Endothelial cell of umbilical vein (primary cell): ENCODE results near the gene SIRPB1. TPM values are rescaled to one million over a fixed set of nuclear protein-coding genes. Genes with fewer than 3 reads are reported as not detected.

ENCODE experiments used
- BruUV-seq: library from RNA; stranded (reverse); fragments of 400-500 nt; replicated peaks from 2 replicates; lab custom pipeline; 2021; lab: Mats Ljungman, UMichigan
- CTCF ChIA-PET: fragments of 300-600, 350-600 bp; sonication (Branson Sonifier 250); formaldehyde crosslinking; loops from one replicate; lab custom pipeline; 2021; ENCODE audit warnings: antibody characterized with exemption, inconsistent platforms; lab: Charles Lee
- POLR2A ChIA-PET: fragments of 300-600, 350-600 bp; sonication (Branson Sonifier 250); formaldehyde crosslinking; loops from one replicate; lab custom pipeline; 2021; ENCODE audit warnings: antibody characterized with exemption, inconsistent platforms; lab: Charles Lee
- DNase-seq: peaks from one replicate; pipeline ENCODE4 v3.0.0-alpha.2; 2011; ENCODE audit warnings: low read depth, low spot score
- FAIRE-seq: peaks from 2 replicates; lab custom pipeline; 2011; peaks lifted over from hg19 to GRCh38; lab: Jason Lieb, UNC
- H2AFZ ChIP-seq: 2 replicates; pipeline ENCODE4 v1.6.0; 2012; ENCODE audit warnings: low read depth, low read length, control low read depth, inconsistent platforms
- H3K27ac ChIP-seq: 2 replicates; pipeline ENCODE4 v1.5.1; 2011; ENCODE audit warnings: low read depth, mild to moderate bottlenecking, control low read depth, low read length, moderate library complexity; ENCODE audit not compliant: insufficient read depth
- H3K27me3 ChIP-seq, 2 experiments: 2 replicates each; pipeline versions ENCODE4 v1.6.0 to v1.6.1; 2011; ENCODE audit warnings: low read length in 2 of 2, mixed read lengths in 1 of 2; ENCODE audit not compliant: control insufficient read depth in 2 of 2, insufficient read depth in 2 of 2
- H3K36me3 ChIP-seq, 2 experiments: 2 replicates in 1 of 2; 3 replicates in 1 of 2; pipeline ENCODE4 v1.5.1; 2011; ENCODE audit warnings: low read length in 2 of 2, mild to moderate bottlenecking in 1 of 2, moderate library complexity in 1 of 2; ENCODE audit not compliant: control insufficient read depth in 2 of 2, insufficient read depth in 2 of 2; ENCODE audit errors: extremely low read depth in 1 of 2
- H3K4me1 ChIP-seq: 3 replicates; pipeline ENCODE4 v1.5.1; 2011; ENCODE audit warnings: mild to moderate bottlenecking, low read length; ENCODE audit not compliant: control insufficient read depth, insufficient read depth; ENCODE audit errors: extremely low read depth
- H3K4me2 ChIP-seq: 2 replicates; pipeline ENCODE4 v1.6.1; 2011; ENCODE audit warnings: low read length, control low read depth, mixed read lengths; ENCODE audit not compliant: insufficient read depth
- H3K4me3 ChIP-seq, 3 experiments: fragments of 200-600 bp in 1 of 3; sonication (generic), shearing (Covaris generic) in 1 of 3; replicated peaks in 1 of 3; 2 replicates each; pipeline ENCODE4 v1.5.1; 2011 to 2016; ENCODE audit warnings: control low read depth in 3 of 3, low read length in 3 of 3, mild to moderate bottlenecking in 2 of 3, inconsistent platforms in 1 of 3, low read depth in 1 of 3, moderate library complexity in 1 of 3; ENCODE audit not compliant: insufficient read depth in 1 of 3
- H3K79me2 ChIP-seq: 2 replicates; pipeline ENCODE4 v1.6.0; 2012; ENCODE audit warnings: low read length, inconsistent platforms; ENCODE audit not compliant: control insufficient read depth, insufficient read depth
- H3K9ac ChIP-seq: replicated peaks from 2 replicates; pipeline ENCODE3; 2011; ENCODE audit warnings: low read length, control low read depth; ENCODE audit not compliant: insufficient read depth; ENCODE audit errors: extremely low read depth
- H3K9me1 ChIP-seq: replicated peaks from 3 replicates; pipeline ENCODE4 v1.6.0; 2011; ENCODE audit warnings: mild to moderate bottlenecking, low read length; ENCODE audit not compliant: control insufficient read depth, insufficient read depth; ENCODE audit errors: extremely low read depth
- H3K9me3 ChIP-seq: replicated peaks from 2 replicates; pipeline ENCODE4 v1.5.1; 2012; ENCODE audit warnings: low read length, inconsistent platforms; ENCODE audit not compliant: control insufficient read depth, insufficient read depth
- H4K20me1 ChIP-seq: replicated peaks from 2 replicates; pipeline ENCODE3; 2011; ENCODE audit warnings: mild to moderate bottlenecking, low read length; ENCODE audit not compliant: control insufficient read depth, insufficient read depth; ENCODE audit errors: extremely low read depth
- CTCF ChIP-seq, 2 donors: IDR thresholded peaks; 1 replicate in 1 of 2; 2 replicates in 1 of 2; pipeline ENCODE4 v1.5.1; 2011; ENCODE audit warnings: low read length in 2 of 2, mild to moderate bottlenecking in 2 of 2, moderate library complexity in 2 of 2, control low read depth in 1 of 2, inconsistent platforms in 1 of 2, low read depth in 1 of 2; ENCODE audit not compliant: insufficient read depth in 1 of 2; ENCODE audit errors: extremely low read depth in 1 of 2
- EZH2 ChIP-seq: IDR thresholded peaks from 2 replicates; pipeline ENCODE4 v1.6.1; 2012; ENCODE audit warnings: borderline replicate concordance, low read depth, mild to moderate bottlenecking, moderate library complexity, low read length, inconsistent platforms; ENCODE audit not compliant: severe bottlenecking
- FOS ChIP-seq: IDR thresholded peaks from 2 replicates; pipeline ENCODE4 v1.6.1; 2011; ENCODE audit warnings: mild to moderate bottlenecking, low read length, moderate library complexity, borderline replicate concordance; ENCODE audit not compliant: insufficient read depth
- GATA2 ChIP-seq: IDR thresholded peaks from 2 replicates; pipeline ENCODE4 v1.7.0; 2011; ENCODE audit warnings: low read depth, mild to moderate bottlenecking, moderate library complexity, mixed read lengths, low read length; ENCODE audit not compliant: insufficient read length, insufficient read depth
- JUN ChIP-seq: IDR thresholded peaks from 2 replicates; pipeline ENCODE4 v1.6.1; 2011; ENCODE audit warnings: borderline replicate concordance, low read depth; ENCODE audit not compliant: insufficient read length, insufficient read depth
- MAX ChIP-seq: IDR thresholded peaks from 2 replicates; pipeline ENCODE4 v1.6.1; 2011; ENCODE audit not compliant: insufficient read depth, insufficient read length
- MYC ChIP-seq: IDR thresholded peaks from one replicate; pipeline ENCODE4 v1.6.1; 2011; ENCODE audit warnings: mild to moderate bottlenecking, low read depth, low read length
- POLR2A ChIP-seq: IDR thresholded peaks from 2 replicates; pipeline ENCODE4 v1.6.1; 2012; ENCODE audit warnings: low read depth, mild to moderate bottlenecking, control low read depth, low read length
- POLR2AphosphoS5 ChIP-seq: IDR thresholded peaks from 2 replicates; pipeline ENCODE4 v1.6.1; 2012; ENCODE audit warnings: low read depth, mild to moderate bottlenecking, control low read depth, low read length, moderate library complexity; ENCODE audit not compliant: insufficient read depth
- dilution Hi-C: fragments of 300-500 bp; cut with MboI; formaldehyde crosslinking; loops from one replicate; pipeline ENCODE4 v1.15.0; 2019; ENCODE audit warnings: low sequenced_read_pairs; ENCODE audit not compliant: extremely low pct_ligation_motif_present
- intact Hi-C: fragments of 100-400 bp; cut with micrococcal nuclease; formaldehyde crosslinking; loops from one replicate; pipeline ENCODE4 v1.10.0; 2022
- polyA plus RNA-seq, 4 experiments: library from polyadenylated mRNA; depleted of rRNA in 3 of 4; stranded (reverse) in 3 of 4; unstranded in 1 of 4; fragments of >200 nt; gene quantifications; 2 replicates each; pipeline versions ENCODE4 v1.2.1 to v1.2.3, GENCODE V29; 2011 to 2012; ENCODE audit warnings: missing spikeins in 1 of 4
- total RNA-seq: library from RNA; stranded (reverse); gene quantifications from 2 replicates; pipeline ENCODE4 v1.2.3, GENCODE V29; 2021

Gene SIRPB1
- total and polyA plus RNA-seq, 2 donors (not counting 3 experiments of a cell fraction or from before 2014, with no cell fraction given), result 0.10 to 6.5 TPM

GRCh38 chr20:1587781-1588532 is 31.9 kb downstream of the SIRPB1 start:
- Histone ChIP-seq H4K20me1 (no peaks in the 10 kb centered on the region), H3K9me1 (no peaks in the 10 kb centered on the region), H3K9me3 (no peaks in the 10 kb centered on the region), H2AFZ (no peak overlapping the region), H3K27ac (no peak overlapping the region), H3K9ac (no peak overlapping the region), H3K79me2 (no peaks in the 10 kb centered on the region), H3K4me2 (no peak overlapping the region), H3K4me3 (no peak overlapping the region), H3K36me3 (no peaks in the 10 kb centered on the region), H3K27me3 (no peaks in the 10 kb centered on the region), H3K4me1 (no peaks in the 10 kb centered on the region)
- intact Hi-C loops, result no loop called here
- DNase-seq, result no peak
- ChIA-PET POLR2A (no interaction called here), CTCF (interaction anchor here (1.0 to 1.4 kb wide), 3 partner anchors 26 to 212 kb away, joined by 3 to 6 read pairs (median 6); no protein-coding TSS in a partner anchor)
- TF ChIP-seq MYC, result no peak
- TF ChIP-seq JUN, result no peak
- no peak for TF ChIP-seq POLR2A
- no peak for TF ChIP-seq GATA2
- TF ChIP-seq FOS, result no peak
- no peak for TF ChIP-seq MAX
- no peak for TF ChIP-seq POLR2AphosphoS5
- no peak for TF ChIP-seq CTCF (IDR thresholded peaks at IDR 0.05; ENCODE audit: extremely low read depth in 1 of 2, insufficient read depth in 1 of 2, low read depth in 1 of 2, low read length in 2 of 2)
- TF ChIP-seq EZH2, result no peak
- dilution Hi-C loops, result no loop called here
- no TSS peak for BruUV-seq
- FAIRE-seq, result no peak
